HL-60/S4 treated with phorbol 12-myristate 13-acetate at 8.2 ng/mL for 4 days and 3 days (cell line): ENCODE measurements around the gene PDE4B.

Source experiments
- in situ Hi-C: fragments of 300-500 bp; cut with MboI; formaldehyde crosslinking; loops from 2 replicates; pipeline ENCODE4 v1.15.0; 2022; ENCODE audit warnings: low sequenced_read_pairs

Gene PDE4B

GRCh38 chr1:65880611-65881010 is 87.9 kb downstream of the PDE4B start:
- in situ Hi-C loops: no loop called here

- in situ Hi-C loops: no loop called here
Measured at GRCh38 chr1:65881067-65881594, 88.4 kb downstream of the PDE4B start.

GRCh38 chr1:65882076-65882475 is 89.4 kb downstream of the PDE4B start:
- in situ Hi-C loops: no loop called here

- in situ Hi-C loops: no loop called here
Measured at GRCh38 chr1:65889441-65889840, 96.7 kb downstream of the PDE4B start.

GRCh38 chr1:65890201-65890843 is 97.6 kb downstream of the PDE4B start:
- in situ Hi-C loops: no loop called here

- in situ Hi-C loops: no loop called here
Measured at GRCh38 chr1:65894738-65895605, 102.3 kb downstream of the PDE4B start.

GRCh38 chr1:65896721-65897120 is 104.0 kb downstream of the PDE4B start:
- in situ Hi-C loops: no loop called here

- in situ Hi-C loops: no loop called here
Measured at GRCh38 chr1:65897485-65897884, 104.8 kb downstream of the PDE4B start.

- in situ Hi-C loops: no loop called here
Measured at GRCh38 chr1:65904681-65905083, 112.0 kb downstream of the PDE4B start.

GRCh38 chr1:65910432-65910831 is 117.7 kb downstream of the PDE4B start:
- in situ Hi-C loops: no loop called here

GRCh38 chr1:65911679-65912078 is 119.0 kb downstream of the PDE4B start:
- in situ Hi-C loops: no loop called here

- in situ Hi-C loops: no loop called here
Measured at GRCh38 chr1:65918564-65918963, 125.9 kb downstream of the PDE4B start.

- in situ Hi-C loops: no loop called here
Measured at GRCh38 chr1:65921446-65921845, 128.8 kb downstream of the PDE4B start.

- in situ Hi-C loops: no loop called here
Measured at GRCh38 chr1:65924471-65924870, 131.8 kb downstream of the PDE4B start.

- in situ Hi-C loops: no loop called here
Measured at GRCh38 chr1:65938506-65938905, 145.8 kb downstream of the PDE4B start.

GRCh38 chr1:65939191-65939590 is 146.5 kb downstream of the PDE4B start:
- in situ Hi-C loops: no loop called here

- in situ Hi-C loops: no loop called here
Measured at GRCh38 chr1:65939636-65940035, 146.9 kb downstream of the PDE4B start.

- in situ Hi-C loops: no loop called here
Measured at GRCh38 chr1:65940126-65940525, 147.4 kb downstream of the PDE4B start.

- in situ Hi-C loops: no loop called here
Measured at GRCh38 chr1:65942476-65942875, 149.8 kb downstream of the PDE4B start.

GRCh38 chr1:65946376-65946775 is 153.7 kb downstream of the PDE4B start:
- in situ Hi-C loops: no loop called here

GRCh38 chr1:65946960-65947359 is 154.3 kb downstream of the PDE4B start:
- in situ Hi-C loops: no loop called here

GRCh38 chr1:65948609-65949229 is 156.0 kb downstream of the PDE4B start:
- in situ Hi-C loops: no loop called here
